Lung (tissue), 12 donors: Measurements from ENCODE around the gene PLD6. TPM values are rescaled to one million over a fixed set of nuclear protein-coding genes. Genes with fewer than 3 reads are reported as not detected.
A peak's percentile ranks its signal among the peaks of the same experiment; 100 is the strongest.

Experiments used
- ATAC-seq: fragments of 200-7000 bp; cut with Tn5 transposase; one replicate; pipeline ENCODE4 v1.9.1; 2020; ENCODE audit warnings: moderate number of reproducible peaks; ENCODE audit not compliant: insufficient read depth, low FRiP score
- DNase-seq, 3 donors: peaks; one replicate each; pipeline ENCODE4 v3.0.0-alpha.2; 2013 to 2017
- H3K27ac ChIP-seq, 2 donors: one replicate each; pipeline ENCODE4 v1.5.1; 2013; ENCODE audit warnings: mild to moderate bottlenecking in 2 of 2, moderate library complexity in 2 of 2, control low read depth in 1 of 2, inconsistent platforms in 1 of 2, low read depth in 1 of 2, low read length in 1 of 2
- H3K27me3 ChIP-seq, 3 donors: one replicate each; pipeline ENCODE4 v1.5.1; 2013; ENCODE audit warnings: low read length in 2 of 3; ENCODE audit not compliant: control insufficient read depth in 3 of 3, insufficient read depth in 3 of 3
- H3K36me3 ChIP-seq, 4 donors: one replicate each; pipeline ENCODE4 v1.5.1; 2013; ENCODE audit warnings: low read length in 4 of 4, mild to moderate bottlenecking in 1 of 4, moderate library complexity in 1 of 4; ENCODE audit not compliant: control insufficient read depth in 4 of 4, insufficient read depth in 4 of 4
- H3K4me1 ChIP-seq, 5 donors: one replicate each; pipeline ENCODE4 v1.5.1; 2013; ENCODE audit warnings: low read length in 5 of 5, mild to moderate bottlenecking in 2 of 5, moderate library complexity in 1 of 5; ENCODE audit not compliant: control insufficient read depth in 5 of 5, insufficient read depth in 5 of 5
- H3K4me3 ChIP-seq: one replicate; pipeline ENCODE4 v1.5.1; 2013; ENCODE audit warnings: mild to moderate bottlenecking, control low read depth, moderate library complexity
- H3K9ac ChIP-seq, 2 donors: one replicate each; pipeline ENCODE4 v1.5.1; 2013; ENCODE audit warnings: low read length in 2 of 2, control low read depth in 1 of 2; ENCODE audit not compliant: insufficient read depth in 1 of 2
- H3K9me3 ChIP-seq, 4 donors: one replicate each; pipeline ENCODE4 v1.5.1; 2013; ENCODE audit warnings: low read length in 3 of 4, mild to moderate bottlenecking in 1 of 4, moderate library complexity in 1 of 4; ENCODE audit not compliant: control insufficient read depth in 4 of 4, insufficient read depth in 3 of 4
- WGBS, 2 donors: extraction: QIAGEN DNeasy Blood & Tissue Kit; methylation state at CpG; one replicate each; pipeline ENCODE4 v1.1.7; 2013; 5-methylcytosine and 5-hydroxymethylcytosine counted together
- polyA plus RNA-seq, 2 donors: library from polyadenylated mRNA; stranded (reverse); fragments of 200-250 nt; gene quantifications; one replicate each; pipeline ENCODE4 v1.2.1, GENCODE V29; 2013
- total RNA-seq, 2 donors: library from RNA; depleted of rRNA in 1 of 2; stranded (reverse); fragments of >200 nt in 1 of 2; gene quantifications; one replicate each; pipeline ENCODE4 v1.2.1, GENCODE V29; 2014 to 2021
- TF ChIP-seq, protein P1 (sequence below): IDR thresholded peaks from 2 replicates; pipeline ENCODE4 v1.5.1; 2012; ENCODE audit warnings: mild to moderate bottlenecking; ENCODE audit errors: control extremely low read depth, extremely low read depth
- donor health status: control.
- donor health status: control.
- donor health status: Bipolar disorder and iron deficiency.
- donor health status: healthy.
- donor health status: DM: yes; HTN: yes; CAD: no.

The PLD6 gene
- total and polyA plus RNA-seq, 4 donors, result 3.2 to 7.7 (median 5.2) TPM

DNA sequence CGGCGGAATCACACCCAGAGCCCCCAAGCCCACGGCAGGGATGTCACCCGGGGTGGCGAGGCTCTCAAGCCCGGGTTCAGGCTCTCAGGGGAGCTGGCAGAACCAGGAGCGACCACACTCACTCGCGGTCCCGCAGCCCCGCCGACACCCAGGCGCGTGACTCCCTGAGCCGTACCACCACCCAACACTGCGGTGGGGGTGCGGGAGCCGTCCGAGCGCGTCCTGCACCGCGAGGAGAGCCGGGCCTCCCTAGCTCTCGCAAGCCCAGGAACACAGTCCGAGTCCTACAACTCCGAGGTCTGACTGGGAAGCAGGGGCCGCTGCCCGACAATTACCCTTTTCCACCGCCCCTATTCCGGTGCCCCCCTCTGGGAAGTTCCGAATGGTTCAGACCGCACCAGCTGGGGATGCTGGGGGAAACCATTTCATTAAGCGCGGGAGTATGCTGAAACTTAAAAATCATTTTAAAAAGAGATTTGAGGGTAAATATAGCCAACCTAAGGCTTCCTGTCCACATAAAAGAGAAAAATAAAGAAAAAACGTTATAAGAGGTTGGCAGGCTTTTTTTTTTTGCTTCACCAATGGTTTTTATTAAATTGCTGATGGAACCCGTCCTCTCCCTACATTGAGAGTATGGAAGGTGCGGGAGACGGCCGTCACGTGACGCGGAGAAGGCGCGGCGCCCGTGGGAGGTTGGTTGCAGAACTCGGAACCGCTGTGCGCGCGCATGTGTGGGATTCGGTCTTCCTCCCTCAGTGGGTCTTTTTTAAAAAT is 31.1 kb upstream of the PLD6 start, which contains the start of gene FLCN:
TSS of gene FLCN (minus strand) at position 143 of the 774 bp plus-strand sequence. CDS start 9,031 bp downstream, outside the sequence.
- peak within 1 kb of the TSS; percentile 100 for H3K4me3 ChIP-seq
- H3K4me1 ChIP-seq, result peaks cover 0 to 17% (median 7%) of the 10 kb centered on the region in 5 donors
- H3K27me3 ChIP-seq, result no peaks in the 10 kb centered on the region
- peak; percentile 87 to 93 (median 92) for DNase-seq
- TF ChIP-seq, protein P1, sequence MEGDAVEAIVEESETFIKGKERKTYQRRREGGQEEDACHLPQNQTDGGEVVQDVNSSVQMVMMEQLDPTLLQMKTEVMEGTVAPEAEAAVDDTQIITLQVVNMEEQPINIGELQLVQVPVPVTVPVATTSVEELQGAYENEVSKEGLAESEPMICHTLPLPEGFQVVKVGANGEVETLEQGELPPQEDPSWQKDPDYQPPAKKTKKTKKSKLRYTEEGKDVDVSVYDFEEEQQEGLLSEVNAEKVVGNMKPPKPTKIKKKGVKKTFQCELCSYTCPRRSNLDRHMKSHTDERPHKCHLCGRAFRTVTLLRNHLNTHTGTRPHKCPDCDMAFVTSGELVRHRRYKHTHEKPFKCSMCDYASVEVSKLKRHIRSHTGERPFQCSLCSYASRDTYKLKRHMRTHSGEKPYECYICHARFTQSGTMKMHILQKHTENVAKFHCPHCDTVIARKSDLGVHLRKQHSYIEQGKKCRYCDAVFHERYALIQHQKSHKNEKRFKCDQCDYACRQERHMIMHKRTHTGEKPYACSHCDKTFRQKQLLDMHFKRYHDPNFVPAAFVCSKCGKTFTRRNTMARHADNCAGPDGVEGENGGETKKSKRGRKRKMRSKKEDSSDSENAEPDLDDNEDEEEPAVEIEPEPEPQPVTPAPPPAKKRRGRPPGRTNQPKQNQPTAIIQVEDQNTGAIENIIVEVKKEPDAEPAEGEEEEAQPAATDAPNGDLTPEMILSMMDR, result no peak
- H3K9ac ChIP-seq, result peak within 1 kb of the TSS; percentile 62 to 71
- H3K36me3 ChIP-seq, result peaks cover 0 to 7% (median 4%) of the 10 kb centered on the region in 4 donors
- 0 to 1% methylated on average over 53 of the region's 53 CpGs for WGBS, 2 donors
- no peaks in the 10 kb centered on the region for H3K9me3 ChIP-seq
- ATAC-seq, result peak; percentile 92
- H3K27ac ChIP-seq, result peak within 1 kb of the TSS; percentile 96 to 100

DNA sequence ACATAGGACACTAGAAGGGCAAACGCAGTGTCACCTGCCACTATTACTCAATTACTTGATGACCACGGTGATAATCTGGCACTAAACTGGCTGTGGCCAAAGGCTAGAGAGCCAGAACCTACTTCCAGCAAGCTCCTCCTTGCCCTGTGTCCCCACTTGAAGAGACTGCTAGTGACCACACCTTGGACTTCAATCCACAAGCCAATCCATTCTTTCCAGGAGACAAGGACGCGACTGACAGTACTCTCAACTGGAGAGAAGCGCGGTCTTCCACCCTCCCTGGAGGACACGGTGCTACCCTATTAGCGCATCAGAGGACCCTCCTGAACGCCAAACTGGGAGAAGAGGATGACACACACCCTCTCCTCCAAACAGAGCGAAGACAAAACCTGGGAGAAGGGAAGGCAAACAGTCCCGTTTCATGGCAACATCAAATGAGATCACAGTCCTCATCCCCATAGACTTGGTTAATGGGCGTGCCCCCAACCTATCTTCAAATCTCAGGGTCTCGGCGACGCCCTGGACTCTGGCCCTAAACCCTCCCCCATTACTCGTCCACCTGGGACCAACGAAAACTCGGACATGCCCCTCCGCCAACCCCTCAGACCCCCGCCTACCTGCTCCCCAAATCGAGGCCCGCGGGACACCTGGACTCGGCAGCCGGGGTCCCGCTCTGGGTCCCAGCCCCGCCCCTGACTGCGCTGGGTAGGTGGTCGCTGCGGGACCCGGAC is 30.3 kb upstream of the PLD6 start:
- Histone ChIP-seq H3K4me1 (peaks cover 0 to 18% (median 7%) of the 10 kb centered on the region in 5 donors), H3K36me3 (peaks cover 0 to 15% (median 6%) of the 10 kb centered on the region in 4 donors), H3K9me3 (no peaks in the 10 kb centered on the region), H3K4me3 (peak overlapping the region; percentile 100), H3K27me3 (no peaks in the 10 kb centered on the region), H3K9ac (peak overlapping the region; percentile 62 to 71), H3K27ac (peak overlapping the region; percentile 96 to 100)
- ATAC-seq (peak; percentile 15), DNase-seq (peak; percentile 19 to 33 (median 24))
- WGBS, 2 donors, result 1 to 2% methylated on average over 31 of the region's 31 CpGs
- TF ChIP-seq, protein P1, result no peak

DNA sequence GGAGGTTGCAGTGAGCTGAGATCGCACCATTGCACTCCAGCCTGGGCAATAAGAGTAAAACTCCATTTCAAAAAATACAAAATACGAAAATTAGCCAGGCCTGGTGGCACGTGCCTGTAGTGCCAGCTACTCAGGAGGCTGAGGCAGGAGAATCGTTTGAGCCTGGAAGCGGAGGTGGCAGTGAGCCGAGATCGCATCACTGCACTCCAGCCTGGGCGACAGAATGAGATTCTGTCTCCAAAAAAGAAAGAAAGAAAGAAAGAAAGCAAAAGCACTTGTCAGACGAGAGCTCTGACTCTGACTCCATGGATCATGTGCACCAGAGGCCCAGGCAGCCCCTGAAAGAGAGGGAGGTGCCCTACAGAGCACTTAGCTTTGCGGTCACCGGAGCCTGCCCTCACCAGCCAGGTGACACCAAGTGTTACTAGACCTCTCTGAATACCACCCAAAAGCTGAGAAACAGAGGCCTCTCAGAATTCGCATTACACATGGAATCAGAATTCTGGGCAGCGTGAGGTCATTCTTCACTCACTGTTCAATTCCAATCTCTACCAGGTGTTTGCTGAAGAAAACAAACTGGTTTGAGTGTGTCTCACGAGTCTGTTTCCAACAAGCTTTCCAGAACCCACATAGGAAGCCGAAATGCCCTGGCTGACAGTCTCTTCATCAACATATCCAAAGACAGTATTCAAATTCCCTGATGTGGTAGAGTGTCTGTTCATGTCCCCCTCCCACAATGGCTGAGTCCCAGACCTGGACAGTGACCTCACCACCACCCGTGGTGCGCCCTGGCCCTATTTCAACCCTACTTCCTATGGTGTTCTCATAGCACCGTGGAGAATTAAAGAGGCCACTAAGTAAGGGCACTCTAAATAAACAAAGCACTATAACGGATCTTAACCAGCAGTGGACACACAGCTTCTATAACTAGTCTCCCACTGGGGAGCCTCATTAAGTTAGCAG is 29.4 kb upstream of the PLD6 start:
- H3K27ac ChIP-seq, result peak overlapping the region; percentile 96 to 100

More for the DNA sequence above, 29.4 kb upstream of the PLD6 start:
- ATAC-seq (no peak), DNase-seq (peak; percentile 42 to 52 (median 51))
- H3K4me1 ChIP-seq, result peaks cover 0 to 18% (median 7%) of the 10 kb centered on the region in 5 donors
- H3K36me3 ChIP-seq, result peaks cover 0 to 21% (median 7%) of the 10 kb centered on the region in 4 donors
- H3K4me3 ChIP-seq, result peak overlapping the region; percentile 100
- 51 to 66% methylated on average over 19 of the region's 19 CpGs for WGBS, 2 donors
- peak overlapping the region in 1 of 2 donors; percentile 62 for H3K9ac ChIP-seq
- no peaks in the 10 kb centered on the region for H3K9me3 ChIP-seq
- TF ChIP-seq, protein P1, result no peak
- H3K27me3 ChIP-seq, result no peaks in the 10 kb centered on the region
